CD14-positive monocyte (primary cell): ENCODE measurements around the gene ENTREP1. TPM values are rescaled to one million over a fixed set of nuclear protein-coding genes. Genes with fewer than 3 reads are reported as not detected.

Experiments
- DNase-seq, 3 donors: peaks; one replicate each; pipeline ENCODE4 v3.0.0-alpha.2; 2011 to 2022
- H2AFZ ChIP-seq: 2 replicates; pipeline ENCODE4 v1.6.0; 2012; ENCODE audit warnings: mild to moderate bottlenecking, low read depth, low read length, inconsistent platforms; ENCODE audit not compliant: insufficient read depth, poor library complexity, severe bottlenecking
- H3K27ac ChIP-seq, 2 donors: 1 replicate in 1 of 2; 2 replicates in 1 of 2; pipeline ENCODE4 v1.5.1; 2012 to 2013; ENCODE audit warnings: low read length in 2 of 2, control low read depth in 1 of 2, inconsistent platforms in 1 of 2, low read depth in 1 of 2, mild to moderate bottlenecking in 1 of 2
- H3K27me3 ChIP-seq, 2 donors: one replicate each; pipeline versions ENCODE4 v1.6.0 to v1.6.1; 2011 to 2013; ENCODE audit warnings: low read length in 2 of 2; ENCODE audit not compliant: control insufficient read depth in 2 of 2, insufficient read depth in 2 of 2
- H3K36me3 ChIP-seq, 2 donors: replicated peaks in 1 of 2; 1 replicate in 1 of 2; 2 replicates in 1 of 2; pipeline versions ENCODE4 v1.5.1 to v1.6.1; 2012 to 2013; ENCODE audit warnings: low read length in 2 of 2, control low read depth in 1 of 2, inconsistent platforms in 1 of 2, mild to moderate bottlenecking in 1 of 2; ENCODE audit not compliant: insufficient read depth in 2 of 2, control insufficient read depth in 1 of 2
- H3K4me1 ChIP-seq, 2 donors: 1 replicate in 1 of 2; 2 replicates in 1 of 2; pipeline versions ENCODE4 v1.5.1 to v1.6.1; 2012 to 2013; ENCODE audit warnings: low read length in 2 of 2, control low read depth in 1 of 2, inconsistent platforms in 1 of 2, mild to moderate bottlenecking in 1 of 2, moderate library complexity in 1 of 2; ENCODE audit not compliant: insufficient read depth in 2 of 2, control insufficient read depth in 1 of 2
- H3K4me2 ChIP-seq: replicated peaks from 2 replicates; pipeline ENCODE3; 2012; ENCODE audit warnings: low read length, moderate library complexity, mild to moderate bottlenecking; ENCODE audit not compliant: poor library complexity, severe bottlenecking; ENCODE audit errors: extremely low read depth
- H3K4me3 ChIP-seq, 3 experiments: fragments of 200-600 bp in 1 of 3; sonication (generic) in 1 of 3; replicated peaks in 1 of 3; 1 replicate in 2 of 3; 2 replicates in 1 of 3; pipeline ENCODE4 v1.5.1; 2011 to 2013; ENCODE audit warnings: low read length in 3 of 3, mild to moderate bottlenecking in 3 of 3, control low read depth in 2 of 3, low read depth in 2 of 3, inconsistent platforms in 1 of 3, moderate library complexity in 1 of 3
- H3K79me2 ChIP-seq: 2 replicates; pipeline ENCODE4 v1.6.0; 2012; ENCODE audit warnings: mild to moderate bottlenecking, control low read depth, inconsistent platforms, low read length, moderate library complexity; ENCODE audit not compliant: insufficient read depth
- H3K9ac ChIP-seq: 2 replicates; pipeline ENCODE4 v1.6.0; 2017; ENCODE audit warnings: low read length, mild to moderate bottlenecking; ENCODE audit not compliant: insufficient read depth, poor library complexity, severe bottlenecking
- H3K9me3 ChIP-seq, 2 donors: replicated peaks in 1 of 2; 1 replicate in 1 of 2; 2 replicates in 1 of 2; pipeline versions ENCODE4 v1.5.1 to v1.6.1; 2012 to 2013; ENCODE audit warnings: low read length in 2 of 2, control low read depth in 1 of 2; ENCODE audit not compliant: control insufficient read depth in 1 of 2, insufficient read depth in 1 of 2
- H4K20me1 ChIP-seq: 2 replicates; pipeline ENCODE4 v1.6.0; 2012; ENCODE audit warnings: mild to moderate bottlenecking, low read length, control low read depth, moderate library complexity; ENCODE audit not compliant: insufficient read depth
- H3K27ac Mint-ChIP-seq, 7 donors: one replicate each; pipeline ENCODE4 v1.8.0; 2020; ENCODE audit warnings: mild to moderate bottlenecking in 7 of 7, mixed read lengths in 7 of 7, moderate library complexity in 6 of 7, inconsistent platforms in 2 of 7
- H3K27me3 Mint-ChIP-seq, 3 donors: one replicate each; pipeline ENCODE4 v1.8.0; 2021 to 2022; ENCODE audit warnings: low read depth in 3 of 3, mild to moderate bottlenecking in 3 of 3, mixed read lengths in 3 of 3, moderate library complexity in 3 of 3, inconsistent platforms in 1 of 3
- H3K36me3 Mint-ChIP-seq, 2 donors: one replicate each; pipeline ENCODE4 v1.8.0; 2020; ENCODE audit warnings: mixed read lengths in 2 of 2, inconsistent platforms in 1 of 2, mild to moderate bottlenecking in 1 of 2
- H3K4me1 Mint-ChIP-seq: one replicate; pipeline ENCODE4 v1.8.0; 2020; ENCODE audit warnings: mild to moderate bottlenecking, mixed read lengths
- H3K4me3 Mint-ChIP-seq, 2 donors: one replicate each; pipeline ENCODE4 v1.8.0; 2020; ENCODE audit warnings: mild to moderate bottlenecking in 2 of 2, mixed read lengths in 2 of 2, moderate library complexity in 1 of 2
- H3K9me3 Mint-ChIP-seq, 7 donors: one replicate each; pipeline ENCODE4 v1.8.0; 2020 to 2022; ENCODE audit warnings: mixed read lengths in 7 of 7, mild to moderate bottlenecking in 6 of 7, moderate library complexity in 6 of 7, inconsistent platforms in 2 of 7
- WGBS: methylation state at CpG from one replicate; pipeline ENCODE4 v1.1.5; 2013; ENCODE audit warnings: missing lambda C conversion rate; ENCODE audit not compliant: insufficient coverage; 5-methylcytosine and 5-hydroxymethylcytosine counted together
- intact Hi-C, 2 donors: fragments of 100-400 bp; cut with micrococcal nuclease; formaldehyde crosslinking; loops; one replicate each; pipeline versions ENCODE4 v1.15.0 to v1.15.1; 2023
- polyA plus RNA-seq, 3 donors: library from polyadenylated mRNA; depleted of rRNA in 1 of 3; unstranded in 2 of 3; stranded (reverse) in 1 of 3; fragments of 300-500 nt in 2 of 3; fragments of >200 nt in 1 of 3; fragmentation: Illumina TruSeq in 2 of 3; gene quantifications; 1 replicate in 2 of 3; 2 replicates in 1 of 3; pipeline ENCODE4 v1.2.3, GENCODE V29; 2012 to 2021
- TF ChIP-seq, protein P1 (sequence below): fragments of 200-600 bp; IDR thresholded peaks from one replicate; pipeline ENCODE4 v1.8.0; 2022; ENCODE audit warnings: antibody characterized with exemption, mild to moderate bottlenecking

The ENTREP1 gene
- polyA plus RNA-seq, 3 donors, result not detected

- intact Hi-C loops, result no loop called here
- no peaks in the 10 kb centered on the region for H3K27me3 ChIP-seq
- H3K79me2 ChIP-seq, result no peaks in the 10 kb centered on the region
- Mint-ChIP-seq H3K27ac (no peak overlapping the region), H3K9me3 (peaks cover 3 to 15% (median 5%) of the 10 kb centered on the region in 7 donors), H3K4me3 (no peak overlapping the region), H3K27me3 (peaks cover 0 to 1% (median 0%) of the 10 kb centered on the region in 3 donors), H3K4me1 (no peaks in the 10 kb centered on the region), H3K36me3 (no peaks in the 10 kb centered on the region)
- DNase-seq, result no peak
- no peaks in the 10 kb centered on the region for H4K20me1 ChIP-seq
- H3K27ac ChIP-seq, result no peak overlapping the region
- 100% methylated on average over 1 of the region's 2 CpGs for WGBS
- no peak overlapping the region for H2AFZ ChIP-seq
- no peak overlapping the region for H3K4me2 ChIP-seq
- TF ChIP-seq, protein P1, sequence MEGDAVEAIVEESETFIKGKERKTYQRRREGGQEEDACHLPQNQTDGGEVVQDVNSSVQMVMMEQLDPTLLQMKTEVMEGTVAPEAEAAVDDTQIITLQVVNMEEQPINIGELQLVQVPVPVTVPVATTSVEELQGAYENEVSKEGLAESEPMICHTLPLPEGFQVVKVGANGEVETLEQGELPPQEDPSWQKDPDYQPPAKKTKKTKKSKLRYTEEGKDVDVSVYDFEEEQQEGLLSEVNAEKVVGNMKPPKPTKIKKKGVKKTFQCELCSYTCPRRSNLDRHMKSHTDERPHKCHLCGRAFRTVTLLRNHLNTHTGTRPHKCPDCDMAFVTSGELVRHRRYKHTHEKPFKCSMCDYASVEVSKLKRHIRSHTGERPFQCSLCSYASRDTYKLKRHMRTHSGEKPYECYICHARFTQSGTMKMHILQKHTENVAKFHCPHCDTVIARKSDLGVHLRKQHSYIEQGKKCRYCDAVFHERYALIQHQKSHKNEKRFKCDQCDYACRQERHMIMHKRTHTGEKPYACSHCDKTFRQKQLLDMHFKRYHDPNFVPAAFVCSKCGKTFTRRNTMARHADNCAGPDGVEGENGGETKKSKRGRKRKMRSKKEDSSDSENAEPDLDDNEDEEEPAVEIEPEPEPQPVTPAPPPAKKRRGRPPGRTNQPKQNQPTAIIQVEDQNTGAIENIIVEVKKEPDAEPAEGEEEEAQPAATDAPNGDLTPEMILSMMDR, result no peak
- no peaks in the 10 kb centered on the region for H3K4me1 ChIP-seq
- H3K9me3 ChIP-seq, result no peaks in the 10 kb centered on the region
- no peaks in the 10 kb centered on the region for H3K36me3 ChIP-seq
- no peak overlapping the region for H3K9ac ChIP-seq
- no peak overlapping the region for H3K4me3 ChIP-seq
Measured at GRCh38 chr9:69283003-69283402, 42.0 kb upstream of the ENTREP1 start.

GRCh38 chr9:69292078-69292477, 32.9 kb upstream of the ENTREP1 start:
- Mint-ChIP-seq H3K27ac (no peak overlapping the region), H3K4me1 (no peaks in the 10 kb centered on the region), H3K27me3 (peaks cover 0 to 1% (median 0%) of the 10 kb centered on the region in 3 donors), H3K36me3 (no peaks in the 10 kb centered on the region), H3K9me3 (peaks cover 0 to 8% (median 4%) of the 10 kb centered on the region in 7 donors), H3K4me3 (no peak overlapping the region)
- no peak overlapping the region for H3K9ac ChIP-seq
- no peaks in the 10 kb centered on the region for H3K4me1 ChIP-seq
- H3K27ac ChIP-seq, result no peak overlapping the region
- peaks cover 0 to 3% of the 10 kb centered on the region in 2 donors for H3K9me3 ChIP-seq
- DNase-seq, result no peak
- H2AFZ ChIP-seq, result no peak overlapping the region
- no peaks in the 10 kb centered on the region for H4K20me1 ChIP-seq
- TF ChIP-seq, protein P1, result no peak
- H3K79me2 ChIP-seq, result no peaks in the 10 kb centered on the region
- H3K36me3 ChIP-seq, result no peaks in the 10 kb centered on the region
- intact Hi-C loops, result no loop called here
- H3K4me3 ChIP-seq, result no peak overlapping the region
- WGBS, result 100% methylated on average over 1 of the region's 3 CpGs
- H3K4me2 ChIP-seq, result no peak overlapping the region
- H3K27me3 ChIP-seq, result no peaks in the 10 kb centered on the region
